ENCODE measurements around the gene LBP.

- TF ChIP-seq CTCF (IDR thresholded peaks at IDR 0.05 in 8 of 11, conservative IDR thresholded peaks at IDR 0.05 in 3 of 11), result no peak
- TF ChIP-seq POLR2AphosphoS5 (IDR thresholded peaks at IDR 0.05), result no peak
Observed at GRCh38 chr20:38387953-38388352, 41.7 kb downstream of the LBP start.

Measured in spleen (tissue), 7 donors.